Effector memory CD4-positive, alpha-beta T cell (primary cell): ENCODE data around the gene ASB15.

ENCODE experiments used
- DNase-seq, 3 donors: peaks; one replicate each; pipeline ENCODE4 v3.0.0-alpha.2; 2020
- H3K27ac ChIP-seq: 2 replicates; pipeline ENCODE4 v1.7.0; 2013; ENCODE audit warnings: mild to moderate bottlenecking, low read length, moderate library complexity; ENCODE audit not compliant: insufficient read depth, poor library complexity, severe bottlenecking
- H3K27me3 ChIP-seq: replicated peaks from 2 replicates; pipeline ENCODE4 v1.7.0; 2013; ENCODE audit warnings: mild to moderate bottlenecking, low read length; ENCODE audit not compliant: insufficient read depth, control insufficient read depth, poor library complexity, severe bottlenecking
- H3K36me3 ChIP-seq: 2 replicates; pipeline ENCODE4 v1.7.0; 2013; ENCODE audit warnings: mild to moderate bottlenecking, low read length, moderate library complexity; ENCODE audit not compliant: control insufficient read depth, insufficient read depth
- H3K4me1 ChIP-seq: 2 replicates; pipeline ENCODE4 v1.7.0; 2013; ENCODE audit warnings: low read length, mild to moderate bottlenecking; ENCODE audit not compliant: control insufficient read depth, insufficient read depth, poor library complexity, severe bottlenecking
- H3K4me3 ChIP-seq: 2 replicates; pipeline ENCODE4 v1.7.0; 2013; ENCODE audit warnings: low read length, low read depth, mild to moderate bottlenecking; ENCODE audit not compliant: insufficient read depth, poor library complexity, severe bottlenecking
- H3K9me3 ChIP-seq: 2 replicates; pipeline ENCODE4 v1.7.0; 2013; ENCODE audit warnings: mild to moderate bottlenecking, low read length, moderate library complexity; ENCODE audit not compliant: control insufficient read depth

Gene ASB15

GRCh38 chr7:123588376-123588775 lies 13.2 kb upstream of the ASB15 start:
- no peak for DNase-seq
- Histone ChIP-seq H3K9me3 (no peaks in the 10 kb centered on the region), H3K27me3 (no peaks in the 10 kb centered on the region), H3K36me3 (no peaks in the 10 kb centered on the region), H3K4me1 (no peaks in the 10 kb centered on the region), H3K4me3 (no peak overlapping the region), H3K27ac (no peak overlapping the region)

GRCh38 chr7:123594813-123595241 lies 6.8 kb upstream of the ASB15 start:
- Histone ChIP-seq H3K9me3 (no peaks in the 10 kb centered on the region), H3K4me1 (no peaks in the 10 kb centered on the region), H3K27me3 (no peaks in the 10 kb centered on the region), H3K36me3 (no peaks in the 10 kb centered on the region), H3K27ac (no peak overlapping the region), H3K4me3 (no peak overlapping the region)
- DNase-seq, result no peak

DNA sequence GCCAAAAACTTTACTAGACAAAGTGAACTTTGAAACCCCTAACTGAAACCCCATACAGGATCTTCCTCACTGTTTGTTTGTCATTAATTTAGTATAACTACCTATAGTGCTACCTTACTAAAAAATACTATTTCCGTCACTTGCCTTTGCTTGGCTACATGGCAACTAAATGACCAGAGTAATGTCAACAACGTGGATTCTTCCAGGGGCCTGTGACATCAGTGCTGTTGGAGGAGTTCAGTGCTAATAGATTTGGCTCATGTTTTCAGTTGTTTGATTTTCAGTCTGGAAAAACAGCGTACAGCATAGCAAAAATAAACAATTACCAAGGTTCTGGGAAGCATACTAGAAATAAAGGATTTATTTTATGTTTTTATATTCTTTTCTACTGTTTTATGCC lies 3.0 kb upstream of the ASB15 start:
- no peak overlapping the region for H3K27ac ChIP-seq
- DNase-seq, result no peak
- H3K4me1 ChIP-seq, result no peaks in the 10 kb centered on the region
- no peaks in the 10 kb centered on the region for H3K36me3 ChIP-seq
- no peaks in the 10 kb centered on the region for H3K27me3 ChIP-seq
- no peaks in the 10 kb centered on the region for H3K9me3 ChIP-seq
- H3K4me3 ChIP-seq, result no peak overlapping the region

GRCh38 chr7:123599766-123600165 lies 1.9 kb upstream of the ASB15 start:
- Histone ChIP-seq H3K4me1 (no peaks in the 10 kb centered on the region), H3K4me3 (no peak overlapping the region), H3K36me3 (no peaks in the 10 kb centered on the region), H3K27ac (no peak overlapping the region), H3K27me3 (no peaks in the 10 kb centered on the region), H3K9me3 (no peaks in the 10 kb centered on the region)
- DNase-seq, result no peak

DNA sequence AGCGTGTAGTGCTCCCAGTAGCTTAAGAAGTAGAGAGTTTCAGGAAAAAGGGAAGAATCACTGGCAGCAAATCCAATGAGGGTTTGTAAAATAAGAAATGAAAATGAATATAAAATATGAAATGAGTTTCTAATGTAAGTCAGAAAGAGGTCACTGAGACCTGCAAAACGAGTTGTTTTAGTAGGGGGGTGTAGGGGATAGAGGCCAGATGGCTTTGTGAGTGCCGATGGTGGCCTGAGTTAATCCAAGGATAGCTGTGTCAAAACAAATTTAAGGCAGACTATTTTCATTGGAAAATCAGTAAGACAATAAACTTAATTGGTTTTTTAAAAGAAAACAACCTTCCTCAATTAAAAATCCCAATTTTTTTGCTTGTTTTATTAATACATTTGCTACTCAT lies 745 bp upstream of the ASB15 start:
- no peak for DNase-seq
- H3K4me3 ChIP-seq, result no peak overlapping the region
- no peaks in the 10 kb centered on the region for H3K9me3 ChIP-seq
- H3K4me1 ChIP-seq, result no peaks in the 10 kb centered on the region
- no peak overlapping the region for H3K27ac ChIP-seq
- H3K36me3 ChIP-seq, result no peaks in the 10 kb centered on the region
- no peaks in the 10 kb centered on the region for H3K27me3 ChIP-seq

DNA sequence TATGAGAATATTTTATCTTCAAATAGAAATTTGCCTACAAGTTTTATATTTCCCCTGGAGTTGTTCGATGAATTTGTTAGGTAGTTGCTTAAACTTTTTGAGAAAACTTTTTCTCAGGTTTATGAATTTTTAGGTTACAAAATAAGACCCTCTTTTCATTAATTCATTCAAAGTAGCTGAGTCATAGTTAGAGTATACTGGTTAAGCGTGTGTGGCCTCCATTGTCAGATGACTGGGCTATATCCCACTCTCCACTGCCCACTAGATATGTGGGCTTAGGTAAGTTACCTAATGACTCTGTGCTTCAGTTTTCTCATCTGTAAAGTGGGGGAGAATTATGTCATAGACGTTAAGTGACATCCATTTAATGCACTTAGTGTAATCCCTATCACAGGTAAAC lies 1.0 kb downstream of the ASB15 start:
- no peaks in the 10 kb centered on the region for H3K27me3 ChIP-seq
- H3K4me1 ChIP-seq, result no peaks in the 10 kb centered on the region
- H3K36me3 ChIP-seq, result no peaks in the 10 kb centered on the region
- DNase-seq, result no peak
- H3K27ac ChIP-seq, result no peak overlapping the region
- no peak overlapping the region for H3K4me3 ChIP-seq
- no peaks in the 10 kb centered on the region for H3K9me3 ChIP-seq

GRCh38 chr7:123604739-123605138 lies 3.1 kb downstream of the ASB15 start:
- no peak for DNase-seq
- Histone ChIP-seq H3K4me1 (no peaks in the 10 kb centered on the region), H3K27ac (no peak overlapping the region)

GRCh38 chr7:123607423-123607975 lies 5.9 kb downstream of the ASB15 start:
- Histone ChIP-seq H3K27ac (no peak overlapping the region), H3K36me3 (no peaks in the 10 kb centered on the region), H3K4me3 (no peak overlapping the region), H3K27me3 (no peaks in the 10 kb centered on the region), H3K9me3 (no peaks in the 10 kb centered on the region), H3K4me1 (no peaks in the 10 kb centered on the region)
- DNase-seq, result no peak

More at GRCh38 chr7:123604739-123605138, 3.1 kb downstream of the ASB15 start:
- no peaks in the 10 kb centered on the region for H3K9me3 ChIP-seq
- no peak overlapping the region for H3K4me3 ChIP-seq
- no peaks in the 10 kb centered on the region for H3K36me3 ChIP-seq
- no peaks in the 10 kb centered on the region for H3K27me3 ChIP-seq

GRCh38 chr7:123608991-123609882 lies 7.6 kb downstream of the ASB15 start:
- Histone ChIP-seq H3K4me1 (no peaks in the 10 kb centered on the region), H3K36me3 (no peaks in the 10 kb centered on the region), H3K4me3 (no peak overlapping the region), H3K27ac (no peak overlapping the region), H3K9me3 (no peaks in the 10 kb centered on the region), H3K27me3 (no peaks in the 10 kb centered on the region)
- DNase-seq, result no peak

DNA sequence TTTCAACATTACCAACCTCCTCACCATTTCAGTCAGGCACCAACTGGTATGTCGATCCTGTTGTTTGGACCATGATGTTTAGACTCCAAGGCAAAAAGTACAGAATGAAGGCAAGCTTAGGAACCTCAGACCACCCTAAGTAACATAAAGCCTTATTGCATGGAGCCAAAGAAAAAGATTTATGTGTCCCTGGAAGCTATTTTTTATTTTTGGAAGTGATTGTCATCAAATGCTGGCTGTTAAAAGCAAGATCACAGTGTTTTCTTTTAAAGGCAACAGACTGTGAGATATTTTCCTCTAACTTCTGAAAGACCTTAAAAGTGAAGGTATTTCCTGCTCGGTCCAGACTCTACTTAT lies 8.2 kb downstream of the ASB15 start:
- Histone ChIP-seq H3K4me1 (no peaks in the 10 kb centered on the region), H3K9me3 (no peaks in the 10 kb centered on the region), H3K36me3 (no peaks in the 10 kb centered on the region), H3K27me3 (no peaks in the 10 kb centered on the region), H3K27ac (no peak overlapping the region), H3K4me3 (no peak overlapping the region)
- no peak for DNase-seq
